ENCODE data around the gene CADM2.

CADM2 gene

DNA sequence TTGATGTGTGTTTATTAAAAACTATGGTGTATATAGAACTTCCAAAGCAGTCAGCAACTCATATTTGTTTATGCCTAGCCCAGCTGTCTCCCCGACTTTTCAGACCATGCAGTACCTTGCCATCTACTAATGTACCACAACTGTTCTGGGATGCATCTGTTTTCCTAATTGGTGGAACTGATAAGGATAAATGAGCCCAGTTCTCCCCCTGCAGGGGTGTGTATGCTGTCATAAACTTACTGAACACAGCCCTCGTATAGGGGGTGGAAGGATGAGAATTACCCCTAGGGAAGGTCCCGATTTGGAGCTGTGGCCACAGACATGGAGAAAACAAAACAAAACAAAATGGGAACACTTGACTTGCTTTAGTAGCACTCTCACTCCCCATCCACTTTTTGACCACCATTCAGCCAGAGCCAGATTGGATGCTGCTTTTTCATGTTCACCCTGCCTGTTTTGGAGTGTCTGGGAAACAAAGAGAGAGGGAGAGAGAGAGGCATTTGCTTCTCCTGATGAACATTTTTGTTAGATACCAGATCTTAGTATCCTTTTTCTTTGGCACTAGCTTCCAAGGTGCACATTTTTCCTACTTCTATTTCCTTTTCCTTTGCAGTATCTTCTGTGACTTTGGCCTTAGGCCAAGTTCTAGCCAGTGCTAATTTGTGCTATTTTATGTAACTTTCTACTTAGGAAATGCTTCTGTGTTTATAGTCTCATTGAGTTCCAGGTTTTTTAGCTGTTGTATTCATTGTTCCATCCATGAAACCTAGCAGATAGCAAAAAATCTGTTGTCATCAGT, 29.1 kb downstream of the CADM2 start:
- Histone ChIP-seq H3K4me1 (ENCODE audit: control insufficient read depth, low read length) (no peaks in the 10 kb centered on the region), H4K20me1 (ENCODE audit: control insufficient read depth, insufficient read depth, low read depth, low read length) (no peaks in the 10 kb centered on the region), H3K4me3 (ENCODE audit: low read length) (no peak overlapping the region), H3K9me3 (ENCODE audit: control insufficient read depth, insufficient read depth, low read length) (no peaks in the 10 kb centered on the region), H3K27ac (ENCODE audit: low read depth, low read length) (no peak overlapping the region), H3K27me3 (ENCODE audit: control insufficient read depth, low read length) (no peaks in the 10 kb centered on the region), H3F3A (ENCODE audit: control insufficient read depth, insufficient read depth) (no peaks in the 10 kb centered on the region), H3K4me2 (ENCODE audit: low read length) (no peak overlapping the region), H3K79me2 (ENCODE audit: control insufficient read depth, low read length) (no peaks in the 10 kb centered on the region), H3K9me2 (replicated peaks; ENCODE audit: control insufficient read depth, low read length) (no peaks in the 10 kb centered on the region), H3K36me3 (ENCODE audit: control insufficient read depth, low read length) (no peaks in the 10 kb centered on the region)
- no peak for TF ChIP-seq EZH2phosphoT487 (IDR thresholded peaks at IDR 0.05; ENCODE audit: borderline replicate concordance, low read length)

- Histone ChIP-seq H3K9me3 (ENCODE audit: control insufficient read depth, insufficient read depth, low read length) (no peaks in the 10 kb centered on the region), H3K79me2 (ENCODE audit: control insufficient read depth, low read length) (no peaks in the 10 kb centered on the region), H3K27ac (ENCODE audit: low read depth, low read length) (no peak overlapping the region), H3F3A (ENCODE audit: control insufficient read depth, insufficient read depth) (no peaks in the 10 kb centered on the region), H3K9me2 (replicated peaks; ENCODE audit: control insufficient read depth, low read length) (no peaks in the 10 kb centered on the region), H4K20me1 (ENCODE audit: control insufficient read depth, insufficient read depth, low read depth, low read length) (no peaks in the 10 kb centered on the region), H3K4me3 (ENCODE audit: low read length) (no peak overlapping the region), H3K4me2 (ENCODE audit: low read length) (no peak overlapping the region), H3K36me3 (ENCODE audit: control insufficient read depth, low read length) (no peaks in the 10 kb centered on the region), H3K4me1 (ENCODE audit: control insufficient read depth, low read length) (no peaks in the 10 kb centered on the region), H3K27me3 (ENCODE audit: control insufficient read depth, low read length) (no peaks in the 10 kb centered on the region)
- no peak for TF ChIP-seq EZH2phosphoT487 (IDR thresholded peaks at IDR 0.05; ENCODE audit: borderline replicate concordance, low read length)
- TF ChIP-seq, protein P1, sequence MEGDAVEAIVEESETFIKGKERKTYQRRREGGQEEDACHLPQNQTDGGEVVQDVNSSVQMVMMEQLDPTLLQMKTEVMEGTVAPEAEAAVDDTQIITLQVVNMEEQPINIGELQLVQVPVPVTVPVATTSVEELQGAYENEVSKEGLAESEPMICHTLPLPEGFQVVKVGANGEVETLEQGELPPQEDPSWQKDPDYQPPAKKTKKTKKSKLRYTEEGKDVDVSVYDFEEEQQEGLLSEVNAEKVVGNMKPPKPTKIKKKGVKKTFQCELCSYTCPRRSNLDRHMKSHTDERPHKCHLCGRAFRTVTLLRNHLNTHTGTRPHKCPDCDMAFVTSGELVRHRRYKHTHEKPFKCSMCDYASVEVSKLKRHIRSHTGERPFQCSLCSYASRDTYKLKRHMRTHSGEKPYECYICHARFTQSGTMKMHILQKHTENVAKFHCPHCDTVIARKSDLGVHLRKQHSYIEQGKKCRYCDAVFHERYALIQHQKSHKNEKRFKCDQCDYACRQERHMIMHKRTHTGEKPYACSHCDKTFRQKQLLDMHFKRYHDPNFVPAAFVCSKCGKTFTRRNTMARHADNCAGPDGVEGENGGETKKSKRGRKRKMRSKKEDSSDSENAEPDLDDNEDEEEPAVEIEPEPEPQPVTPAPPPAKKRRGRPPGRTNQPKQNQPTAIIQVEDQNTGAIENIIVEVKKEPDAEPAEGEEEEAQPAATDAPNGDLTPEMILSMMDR (IDR thresholded peaks at IDR 0.05; ENCODE audit: low read depth, low read length, poor library complexity, severe bottlenecking) = no peak
These were observed 30.3 kb downstream of the CADM2 start for GRCh38 chr3:84989102-84989501.

DNA sequence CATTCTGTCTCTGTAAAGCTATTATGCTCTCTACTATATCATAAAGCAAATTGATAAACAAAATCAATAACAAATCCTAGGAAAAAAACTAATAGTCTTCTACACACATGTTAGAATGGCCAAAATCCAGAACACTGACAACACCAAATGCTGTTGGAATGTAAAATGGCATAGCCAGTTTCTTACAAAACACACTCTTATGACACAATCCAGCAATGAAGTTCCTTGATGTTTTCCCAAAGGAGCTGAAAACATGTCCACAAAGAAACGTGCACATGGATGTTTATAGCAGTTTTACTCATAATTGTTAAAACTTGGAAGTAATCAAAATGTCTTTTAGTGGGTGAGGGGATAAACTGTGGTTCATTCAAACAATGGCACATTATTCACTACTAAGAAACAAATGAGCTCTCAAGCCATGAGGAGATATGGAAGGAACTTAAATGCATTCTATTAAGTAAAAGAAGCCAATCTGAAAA, 32.7 kb downstream of the CADM2 start:
- Histone ChIP-seq H3K36me3 (ENCODE audit: control insufficient read depth, low read length) (no peaks in the 10 kb centered on the region), H3K4me1 (ENCODE audit: control insufficient read depth, low read length) (no peaks in the 10 kb centered on the region), H3K79me2 (ENCODE audit: control insufficient read depth, low read length) (no peaks in the 10 kb centered on the region), H3K4me3 (ENCODE audit: low read length) (no peak overlapping the region), H3K9me2 (replicated peaks; ENCODE audit: control insufficient read depth, low read length) (no peaks in the 10 kb centered on the region), H3K27ac (ENCODE audit: low read depth, low read length) (no peak overlapping the region), H3K27me3 (ENCODE audit: control insufficient read depth, low read length) (no peaks in the 10 kb centered on the region), H3K4me2 (ENCODE audit: low read length) (no peak overlapping the region), H3F3A (ENCODE audit: control insufficient read depth, insufficient read depth) (no peaks in the 10 kb centered on the region), H4K20me1 (ENCODE audit: control insufficient read depth, insufficient read depth, low read depth, low read length) (no peaks in the 10 kb centered on the region), H3K9me3 (ENCODE audit: control insufficient read depth, insufficient read depth, low read length) (no peaks in the 10 kb centered on the region)
- TF ChIP-seq, protein P1 (IDR thresholded peaks at IDR 0.05; ENCODE audit: low read depth, low read length, poor library complexity, severe bottlenecking) = no peak
- TF ChIP-seq EZH2phosphoT487 (IDR thresholded peaks at IDR 0.05; ENCODE audit: borderline replicate concordance, low read length) = no peak

DNA sequence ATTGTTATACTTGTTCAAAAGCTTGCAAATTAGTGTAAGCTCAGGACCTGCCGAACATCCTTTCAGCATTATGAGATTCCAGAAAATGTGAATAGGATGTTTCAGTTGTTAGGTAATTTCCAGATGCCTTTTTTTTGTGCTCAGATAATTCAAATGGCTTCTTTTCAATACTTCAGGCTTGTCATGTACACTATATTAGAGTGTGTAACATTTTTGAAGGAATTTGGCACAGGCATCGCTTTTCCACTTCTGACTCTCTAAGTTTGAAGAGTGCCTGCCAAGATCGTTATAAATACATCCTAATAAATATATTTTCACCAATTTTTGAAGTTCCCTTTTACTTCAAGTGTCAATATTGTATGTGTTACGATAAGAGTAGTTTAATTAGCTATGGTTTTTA, 35.2 kb downstream of the CADM2 start:
- Histone ChIP-seq H3K9me2 (replicated peaks; ENCODE audit: control insufficient read depth, low read length) (no peaks in the 10 kb centered on the region), H3K4me2 (ENCODE audit: low read length) (no peak overlapping the region), H3K9me3 (ENCODE audit: control insufficient read depth, insufficient read depth, low read length) (no peaks in the 10 kb centered on the region), H3K36me3 (ENCODE audit: control insufficient read depth, low read length) (no peaks in the 10 kb centered on the region), H3F3A (ENCODE audit: control insufficient read depth, insufficient read depth) (no peaks in the 10 kb centered on the region), H3K27ac (ENCODE audit: low read depth, low read length) (no peak overlapping the region), H4K20me1 (ENCODE audit: control insufficient read depth, insufficient read depth, low read depth, low read length) (no peaks in the 10 kb centered on the region), H3K27me3 (ENCODE audit: control insufficient read depth, low read length) (no peaks in the 10 kb centered on the region), H3K4me3 (ENCODE audit: low read length) (no peak overlapping the region), H3K79me2 (ENCODE audit: control insufficient read depth, low read length) (no peaks in the 10 kb centered on the region), H3K4me1 (ENCODE audit: control insufficient read depth, low read length) (no peaks in the 10 kb centered on the region)
- TF ChIP-seq, protein P1 (IDR thresholded peaks at IDR 0.05; ENCODE audit: low read depth, low read length, poor library complexity, severe bottlenecking) = no peak
- TF ChIP-seq EZH2phosphoT487 (IDR thresholded peaks at IDR 0.05; ENCODE audit: borderline replicate concordance, low read length) = no peak

Measured in DOHH2 (cell line).